DMS79 treated with DMSO at 0.1 percent for 48 hours (cell line): ENCODE measurements around the gene PRM3.

Source experiments
- DNase-seq: peaks from one replicate; lab custom pipeline; 2025; lab: John Stamatoyannopoulos, UW

The PRM3 gene

DNA sequence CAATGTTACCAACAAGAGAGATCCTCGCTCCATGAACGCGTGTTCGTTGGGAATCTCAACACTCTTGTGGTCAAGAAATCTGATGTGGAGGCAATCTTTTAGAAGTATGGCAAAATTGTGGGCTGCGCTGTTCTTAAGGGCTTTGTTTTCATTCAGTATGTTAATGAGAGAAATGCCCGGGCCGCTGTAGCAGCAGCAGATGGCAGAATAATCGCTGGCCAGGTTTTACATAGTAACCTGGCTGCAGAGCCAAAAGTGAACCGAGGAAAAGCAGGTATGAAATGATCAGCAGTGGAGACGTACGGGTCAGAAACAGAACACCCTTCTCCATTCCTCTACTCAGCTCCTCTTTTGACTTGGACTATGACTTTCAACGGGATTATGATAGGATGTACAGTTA is 30.8 kb downstream of the PRM3 start:
- DNase-seq = no peak

DNA sequence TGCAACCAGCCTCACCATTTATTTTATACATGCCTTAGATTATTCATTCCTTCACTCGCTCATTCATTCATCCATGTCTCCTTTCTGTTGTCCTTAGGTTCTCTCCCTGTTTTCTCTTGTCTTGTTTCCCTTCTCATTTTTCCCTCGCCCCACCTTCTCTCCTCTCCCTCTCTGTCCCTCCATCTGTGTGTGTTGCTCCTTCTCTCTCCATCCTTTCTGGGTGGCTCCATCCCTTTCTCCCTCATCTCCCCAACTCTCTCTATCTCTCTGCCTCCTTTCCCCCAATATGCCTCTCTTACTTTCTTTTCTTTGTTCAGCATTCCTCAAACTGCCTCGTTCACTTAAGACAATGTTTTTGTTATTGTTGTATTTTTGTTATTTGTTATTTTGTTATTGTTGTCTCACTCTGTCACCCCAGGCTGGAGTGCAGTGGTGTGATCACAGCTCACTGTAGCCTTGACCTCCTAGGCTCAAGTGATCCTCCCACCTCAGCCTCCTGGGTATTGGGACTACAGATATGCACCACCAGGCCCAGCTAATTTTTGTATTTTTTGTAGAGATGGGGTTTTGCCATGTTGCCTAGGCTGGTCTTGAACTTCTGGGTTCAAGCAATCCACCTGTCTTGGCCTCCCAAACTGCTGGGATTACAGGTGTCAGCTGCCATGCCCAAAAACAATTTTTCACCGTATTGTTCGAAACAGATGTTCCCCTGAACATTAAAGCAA is 31.8 kb downstream of the PRM3 start:
- DNase-seq = no peak

DNA sequence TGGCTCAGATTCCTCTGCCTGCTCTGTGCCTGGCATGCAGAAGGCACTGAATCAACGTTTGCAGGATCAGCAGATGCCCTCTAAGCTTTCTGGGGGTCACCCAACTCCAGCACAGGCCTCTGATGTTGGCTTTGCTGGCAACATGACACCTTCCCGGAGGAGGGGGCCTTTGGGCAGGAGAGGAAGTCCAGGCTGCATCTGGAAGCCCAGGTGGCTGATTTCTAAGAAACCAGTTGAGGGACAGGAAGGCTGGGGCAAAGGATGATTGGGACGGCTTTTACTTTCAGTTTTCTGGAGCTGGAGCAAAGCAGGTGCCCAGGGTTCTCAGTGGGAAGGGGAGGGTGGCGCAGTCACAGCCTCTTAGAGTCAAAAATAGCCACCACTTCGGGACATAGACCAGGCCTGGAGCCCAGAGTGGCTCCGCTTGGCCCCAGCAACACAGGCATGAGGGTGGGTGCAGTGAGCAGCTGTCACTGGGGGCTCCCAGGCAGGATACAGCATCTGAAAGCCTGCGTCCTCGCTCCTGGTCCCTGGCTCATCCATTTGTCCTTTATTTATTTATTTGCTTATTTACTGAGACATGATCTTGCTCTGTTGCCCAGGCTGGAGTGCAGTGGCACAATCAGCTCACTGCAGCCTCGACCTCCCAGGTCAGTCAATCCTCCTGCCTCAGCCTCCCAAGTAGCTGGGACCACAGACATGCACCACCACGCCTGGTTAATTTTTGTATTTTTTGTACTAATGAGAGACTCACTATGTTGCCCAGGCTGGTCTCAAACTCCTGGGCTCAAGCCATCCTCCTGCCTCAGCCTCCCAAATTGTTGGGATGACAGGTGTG is 32.6 kb downstream of the PRM3 start:
- no peak for DNase-seq

DNA sequence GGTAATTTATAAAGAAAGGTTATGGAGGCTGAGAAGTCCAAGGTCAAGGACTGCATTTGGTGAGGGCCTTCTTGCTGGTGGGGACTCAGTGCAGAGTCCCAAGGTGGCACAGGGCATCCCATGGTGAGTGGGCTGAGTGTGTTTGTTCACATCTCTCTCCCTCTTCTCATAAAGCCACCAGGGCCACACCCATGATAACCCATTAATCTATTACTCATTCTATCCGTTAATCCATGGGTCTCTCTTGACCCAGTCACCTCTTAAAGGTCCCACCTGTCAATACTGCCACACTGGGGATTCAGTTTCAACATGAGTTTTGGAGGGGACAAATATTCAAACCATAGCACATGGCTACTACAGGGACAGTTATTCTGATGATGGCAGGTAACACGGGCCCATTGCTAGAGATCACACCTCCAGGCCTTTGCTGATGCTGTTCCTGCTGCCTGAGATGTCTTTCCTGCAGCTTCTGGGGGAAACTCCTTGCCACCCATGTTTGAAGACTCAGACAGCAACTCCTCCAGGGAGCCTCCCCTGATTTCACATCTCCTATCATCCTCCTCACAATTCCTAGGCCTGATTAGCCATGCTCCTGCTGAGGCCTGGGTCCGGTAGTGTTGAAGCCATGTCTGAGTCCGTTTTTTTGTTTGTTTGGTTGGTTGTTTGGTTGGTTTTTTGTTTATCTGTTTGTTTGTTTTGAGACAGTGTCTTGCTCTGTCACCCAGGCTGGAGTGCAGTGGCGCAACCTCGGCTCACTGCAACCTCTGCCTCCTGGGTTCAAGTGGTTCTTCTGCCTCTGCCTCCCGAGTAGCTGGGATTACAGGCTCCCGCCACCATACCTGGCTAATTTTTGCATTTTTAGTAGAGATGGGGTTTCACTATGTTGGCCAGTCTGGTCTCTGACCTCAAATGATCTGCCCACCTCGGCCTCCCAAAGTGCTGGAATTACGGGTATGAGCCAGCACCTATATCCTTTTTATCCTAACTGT is 33.5 kb downstream of the PRM3 start:
- DNase-seq = no peak

DNA sequence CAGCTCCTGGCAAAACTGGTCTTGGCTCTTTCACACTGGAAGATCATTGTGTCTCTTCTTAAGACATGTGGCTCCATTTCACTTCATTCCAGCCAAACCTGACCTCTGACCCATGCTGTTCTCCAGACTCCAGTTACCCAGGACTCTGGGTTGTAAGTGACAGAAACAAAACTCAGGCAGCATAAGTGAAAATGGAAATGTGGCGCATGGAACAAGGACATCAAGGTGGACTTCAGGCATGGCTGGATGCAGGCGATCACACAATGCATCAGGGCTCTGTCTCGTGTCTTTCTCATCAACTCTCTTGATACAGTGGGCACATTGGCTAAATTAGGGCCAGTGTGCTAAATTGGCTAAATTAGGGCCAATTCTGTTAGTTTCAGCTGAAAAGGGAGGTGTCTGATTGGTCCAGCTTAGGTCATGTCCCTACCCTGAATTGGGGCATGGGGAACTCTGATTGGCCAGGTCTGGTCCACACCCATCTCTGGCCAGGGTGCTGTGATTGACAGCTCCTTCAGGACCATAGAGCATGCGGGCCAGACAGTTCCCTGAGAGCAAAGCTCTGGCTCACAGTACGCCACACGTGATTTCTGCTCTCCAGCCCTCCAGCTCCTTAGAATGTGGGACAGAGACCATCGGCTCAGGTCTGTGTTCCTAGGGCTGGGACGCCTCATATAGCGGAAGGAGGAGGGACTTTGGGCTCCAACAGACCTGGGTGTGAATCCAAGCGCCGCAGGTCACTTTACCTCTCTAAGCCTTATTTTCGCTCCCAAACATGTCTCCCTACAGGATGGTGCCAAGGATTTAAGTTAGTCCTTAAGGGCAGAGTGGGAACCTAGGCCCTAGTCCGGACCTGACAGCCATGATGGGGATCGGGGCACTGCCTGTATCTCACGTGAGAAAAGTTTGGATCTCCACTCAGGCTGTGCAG is 34.9 kb downstream of the PRM3 start:
- DNase-seq = no peak

DNA sequence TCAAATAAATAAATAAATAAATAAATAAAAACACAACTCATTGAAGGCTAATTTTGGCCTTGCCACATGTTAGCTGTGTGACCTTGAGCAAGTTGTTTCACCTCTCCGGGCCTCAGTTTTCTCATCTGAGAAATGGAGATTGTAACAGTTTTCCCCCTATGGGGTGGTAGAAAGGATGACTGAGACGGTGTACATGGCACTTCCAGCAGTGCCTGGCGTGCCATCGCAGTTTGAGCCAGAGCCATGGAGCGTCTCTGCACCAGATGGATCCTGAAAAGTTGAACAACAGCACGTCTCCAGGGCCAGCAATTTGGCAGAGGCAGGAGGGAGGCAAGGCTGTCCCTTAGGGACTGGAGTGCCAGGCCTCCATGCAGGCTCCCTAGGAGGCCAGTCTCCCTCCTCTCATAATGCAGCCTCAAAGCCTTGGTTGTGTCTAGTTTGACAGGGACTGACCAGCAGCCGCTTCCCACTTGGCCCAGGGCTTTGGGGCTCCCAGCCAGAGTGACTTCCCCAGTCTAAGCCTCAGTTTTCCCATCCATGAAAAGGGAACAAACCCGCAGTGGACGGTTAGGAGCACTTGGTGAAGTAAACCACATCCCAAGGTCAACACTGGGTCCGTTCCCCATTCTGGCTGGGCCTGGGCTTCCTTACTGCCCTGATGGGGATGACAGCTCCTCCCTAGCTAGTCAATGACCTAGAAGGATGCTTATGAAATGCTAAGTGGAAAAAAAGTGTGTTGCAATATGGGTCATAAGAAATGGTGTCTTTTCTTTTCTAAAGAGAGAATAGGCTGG is 36.8 kb downstream of the PRM3 start:
- DNase-seq = no peak

DNA sequence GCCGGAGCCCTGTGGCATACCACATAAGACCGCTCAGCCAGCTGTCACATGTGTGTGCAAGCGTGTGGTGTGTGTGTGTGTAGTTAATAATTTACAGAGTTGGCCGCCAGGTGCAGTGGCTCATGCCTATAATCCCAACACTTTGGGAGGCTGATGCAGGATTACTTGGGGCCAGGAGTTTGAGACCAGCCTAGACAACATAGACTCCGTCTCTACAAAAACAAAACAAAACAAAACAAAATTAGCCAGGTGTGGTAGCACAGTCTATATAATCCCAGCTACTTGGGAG is 37.8 kb downstream of the PRM3 start:
- DNase-seq = no peak

DNA sequence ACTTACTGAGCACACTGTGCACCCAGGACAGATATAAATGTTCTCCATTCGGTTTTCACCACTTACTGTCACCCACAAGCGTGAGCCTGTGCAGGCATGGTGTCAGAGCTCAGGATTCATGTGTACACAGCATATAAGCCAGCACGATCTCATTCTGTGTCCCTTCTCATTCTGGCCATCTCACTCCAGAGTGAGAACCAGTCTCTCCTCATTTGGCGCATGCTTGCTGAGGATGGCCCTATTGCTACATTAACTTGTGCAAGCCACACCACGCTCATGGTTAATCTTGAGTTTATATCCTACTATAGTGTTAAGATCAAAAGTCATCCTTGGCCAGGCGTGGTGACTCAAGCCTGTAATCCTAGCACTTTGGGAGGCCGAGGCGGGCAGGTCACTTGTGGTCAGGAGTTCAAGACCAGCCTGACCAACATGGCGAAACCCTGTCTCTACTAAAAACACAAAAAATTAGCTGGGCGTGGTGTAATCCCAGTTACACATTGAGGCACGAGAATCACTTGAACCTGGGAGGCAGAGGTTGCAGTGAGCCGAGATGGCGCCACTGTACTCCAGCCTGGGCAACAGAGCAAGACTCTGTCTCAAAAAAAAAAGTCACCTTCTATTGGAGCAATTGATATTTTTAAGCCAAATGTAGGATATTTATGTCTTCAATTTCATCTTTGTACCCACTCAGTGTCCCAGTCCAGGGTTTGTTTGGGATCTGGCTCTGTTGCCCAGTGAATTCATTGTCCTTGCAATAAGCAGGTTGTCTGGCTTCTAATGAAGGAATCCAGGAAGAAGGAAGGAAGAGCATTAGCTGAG is 38.3 kb downstream of the PRM3 start:
- no peak for DNase-seq

DNA sequence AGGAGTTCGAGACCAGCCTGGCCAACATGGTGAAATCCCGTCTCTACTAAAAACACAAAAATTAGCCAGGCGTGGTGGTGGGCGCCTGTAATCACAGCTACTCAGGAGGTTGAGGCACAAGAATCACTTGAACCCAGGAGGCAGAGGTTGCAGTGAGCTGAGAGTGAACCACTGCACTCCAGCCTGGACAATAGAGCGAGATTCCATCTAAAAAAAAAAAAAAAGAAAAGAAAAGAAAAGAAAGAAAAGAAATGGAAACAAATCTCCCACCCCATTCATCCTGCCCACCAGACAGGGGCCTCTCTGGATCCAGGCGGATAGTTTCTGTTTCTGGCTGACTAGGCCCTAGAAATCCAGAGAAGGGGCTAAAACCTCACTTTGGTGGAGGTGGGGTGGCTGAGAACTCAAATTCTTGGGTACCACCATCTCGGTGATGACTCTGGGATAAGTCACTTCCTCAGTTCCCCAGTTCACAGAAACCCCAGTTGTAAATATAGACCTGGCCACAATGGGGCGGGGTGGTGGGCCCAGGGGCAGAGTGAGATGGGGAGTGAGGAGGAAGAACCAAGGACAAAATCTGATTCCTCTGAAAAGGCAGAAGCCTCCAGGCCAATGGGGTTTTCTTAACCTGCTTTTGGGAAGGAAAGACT is 39.6 kb downstream of the PRM3 start:
- DNase-seq = no peak

DNA sequence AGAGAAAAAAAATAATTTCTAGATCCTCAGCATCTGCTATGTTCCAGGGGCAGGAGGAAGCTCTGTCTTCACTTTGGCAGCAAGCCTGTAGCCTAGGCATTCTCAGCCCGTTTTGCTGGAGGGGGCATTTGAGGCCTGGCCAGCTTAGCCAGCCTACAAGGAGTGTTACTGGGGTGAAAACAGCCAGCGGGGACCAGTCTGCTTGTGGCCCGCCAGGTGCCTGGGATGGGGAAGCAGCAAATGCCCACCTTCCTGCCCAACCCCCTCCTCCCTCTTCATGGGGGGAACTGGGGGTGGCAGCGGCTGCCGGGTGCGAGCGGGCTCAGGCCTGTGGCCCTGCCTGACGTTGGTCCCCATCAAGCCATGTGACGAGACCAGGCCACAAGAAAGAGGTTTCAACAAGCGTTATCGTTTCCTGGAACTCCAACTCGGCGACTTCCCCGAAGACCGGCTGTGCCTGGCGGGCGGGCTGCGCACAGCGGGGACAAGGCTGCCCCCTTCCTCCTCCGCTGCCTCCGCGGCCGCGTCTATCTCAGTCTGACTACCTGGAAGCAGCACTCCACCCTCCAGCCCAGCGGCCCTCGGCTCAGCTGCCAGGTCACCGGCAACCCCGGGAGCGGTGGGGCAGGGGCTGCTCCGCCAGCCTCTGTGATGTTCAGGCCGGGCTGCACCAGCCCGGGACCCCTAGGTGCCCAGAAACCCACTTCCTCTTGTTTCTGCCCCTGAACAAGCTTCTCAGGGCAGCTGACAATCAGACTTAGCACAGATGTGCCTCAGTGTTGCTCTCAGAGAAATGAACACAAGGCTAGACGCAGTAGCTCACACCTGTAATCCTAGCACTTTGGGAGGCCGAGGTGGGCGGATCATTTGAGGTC is 40.3 kb downstream of the PRM3 start:
- no peak for DNase-seq

DNA sequence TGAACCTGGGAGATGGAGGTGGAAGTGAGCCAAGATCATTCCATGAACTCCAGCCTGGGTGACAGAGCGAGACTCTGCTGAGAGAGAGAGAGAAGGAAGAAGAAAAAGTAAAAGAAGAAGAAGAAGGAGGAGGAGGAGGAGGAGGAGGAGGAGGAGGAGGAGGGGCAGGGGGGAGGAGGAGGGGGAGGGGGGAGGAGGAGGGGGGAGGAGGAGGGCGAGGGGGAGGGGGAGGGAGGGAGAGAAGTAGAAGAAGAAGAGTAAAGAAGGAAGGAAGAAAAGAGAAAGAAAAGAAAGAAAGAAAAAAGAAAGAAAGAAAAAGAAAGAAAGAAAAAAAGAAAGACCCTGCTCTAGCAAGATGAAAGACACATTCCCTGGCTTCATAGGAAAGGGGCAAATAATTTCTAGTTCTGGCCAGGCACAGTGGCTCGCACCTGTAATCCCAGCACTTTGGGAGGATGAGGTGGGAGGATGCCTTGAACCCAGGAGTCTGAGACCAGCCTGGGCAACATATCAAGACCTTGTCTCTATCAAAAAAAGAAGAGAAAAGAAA is 41.1 kb downstream of the PRM3 start:
- DNase-seq = no peak

DNA sequence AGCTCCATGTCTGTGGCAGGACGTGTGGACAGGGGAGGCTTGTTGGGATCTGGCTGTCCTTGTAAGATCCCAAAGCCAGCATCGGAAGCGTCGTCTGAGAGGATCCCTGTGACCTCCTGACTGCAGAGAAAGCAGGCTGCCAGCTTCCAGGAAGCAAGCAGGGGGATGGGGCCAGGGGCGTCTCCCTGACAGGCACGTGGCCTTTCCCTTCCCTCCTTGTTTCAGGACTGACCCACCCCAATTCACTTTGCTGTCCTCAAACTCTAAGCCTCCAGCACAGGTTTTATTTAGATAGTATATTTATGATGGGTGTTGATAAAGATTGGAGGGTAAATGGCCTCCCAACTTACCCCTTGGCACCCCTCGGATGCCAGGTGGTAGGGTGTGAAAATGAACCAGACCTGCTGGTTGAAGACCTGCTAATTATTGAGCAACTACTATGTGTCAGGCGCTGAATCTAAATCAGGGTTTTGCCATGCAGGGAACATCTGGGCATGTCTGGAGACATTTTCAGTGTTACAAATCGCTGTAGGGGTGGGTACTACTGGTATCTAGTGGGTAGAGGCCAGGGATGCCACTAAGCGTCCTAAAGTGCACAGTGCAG is 42.0 kb downstream of the PRM3 start:
- no peak for DNase-seq

DNA sequence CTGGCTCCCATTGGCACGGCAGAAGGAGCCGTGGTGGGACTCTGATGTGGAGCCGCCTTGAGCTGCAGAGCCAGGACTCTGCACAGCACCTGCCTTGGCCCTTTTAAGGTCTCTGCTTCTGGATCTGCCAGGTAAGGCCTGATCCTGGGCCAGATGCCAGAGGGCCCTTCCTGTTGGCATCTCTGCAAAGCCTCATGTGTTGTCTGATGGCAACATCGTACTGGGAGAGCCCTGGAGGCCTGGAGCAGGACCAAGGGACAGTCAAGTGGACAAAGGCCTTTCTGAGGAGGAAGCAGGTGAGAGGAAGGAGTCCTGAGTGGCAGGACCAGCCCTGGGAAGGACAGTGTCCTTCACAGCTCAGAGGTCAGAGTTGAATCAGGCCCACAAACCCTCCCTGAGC is 43.5 kb downstream of the PRM3 start:
- no peak for DNase-seq

DNA sequence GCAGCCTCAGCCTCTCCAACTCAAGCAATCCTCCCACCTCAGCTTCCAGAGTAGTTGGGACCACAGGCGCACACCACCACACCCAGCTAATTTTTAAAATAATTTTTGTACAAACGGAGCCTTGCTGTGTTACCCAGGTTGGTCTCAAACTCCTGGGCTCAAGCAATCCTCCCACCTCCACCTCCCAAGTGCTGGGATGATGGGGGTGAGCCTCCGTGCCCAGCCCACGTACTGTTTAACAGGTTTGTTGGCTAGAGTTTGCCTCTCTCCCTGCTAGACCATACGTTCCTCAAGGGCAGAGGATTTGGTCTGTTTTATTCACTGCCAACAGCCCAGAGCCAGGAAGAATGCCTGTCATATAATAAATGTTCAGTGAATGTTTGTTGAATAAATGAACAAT is 44.0 kb downstream of the PRM3 start:
- no peak for DNase-seq

DNA sequence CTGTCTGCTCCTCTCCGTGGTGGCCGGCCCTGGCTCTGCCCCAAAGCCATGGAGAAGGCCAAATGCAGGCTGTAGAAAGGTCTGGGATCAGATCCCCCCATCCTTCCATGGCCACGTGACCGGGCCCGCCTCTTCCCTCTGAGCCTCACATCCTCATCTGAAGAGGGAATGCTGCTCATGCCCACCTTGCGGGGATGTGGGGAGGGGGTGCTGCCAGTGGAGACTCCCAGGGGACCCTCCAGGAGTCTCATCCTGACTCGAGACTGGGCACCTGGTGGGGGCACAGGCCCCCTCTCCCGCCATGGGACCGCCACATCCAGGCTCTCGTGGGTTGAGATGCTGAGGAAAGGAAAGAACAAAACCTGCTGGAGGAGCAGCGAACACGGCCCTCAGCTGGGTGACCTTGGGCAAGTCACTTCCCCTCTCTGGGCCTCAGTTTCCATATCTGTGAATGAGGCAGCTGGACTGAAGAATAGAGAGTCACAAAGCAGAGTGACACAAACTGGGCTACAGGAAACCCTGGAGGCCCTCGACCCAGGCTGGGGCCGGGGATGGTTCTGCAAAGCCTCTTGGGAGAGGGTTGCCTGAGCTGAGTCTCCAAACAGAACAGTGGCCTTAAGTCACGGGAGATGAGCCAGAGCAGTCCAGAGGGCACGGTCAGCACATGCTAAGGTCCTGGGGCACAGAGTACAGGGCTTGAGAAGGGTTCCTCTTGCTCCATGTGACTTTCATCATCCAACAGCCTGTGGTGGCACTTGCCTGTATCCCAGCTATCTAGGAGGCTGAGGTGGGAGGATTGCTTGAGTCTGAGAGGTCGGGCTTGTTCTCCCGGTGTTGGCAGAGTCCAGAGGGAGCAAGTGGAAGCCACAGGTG is 47.5 kb downstream of the PRM3 start:
- DNase-seq = no peak

DNA sequence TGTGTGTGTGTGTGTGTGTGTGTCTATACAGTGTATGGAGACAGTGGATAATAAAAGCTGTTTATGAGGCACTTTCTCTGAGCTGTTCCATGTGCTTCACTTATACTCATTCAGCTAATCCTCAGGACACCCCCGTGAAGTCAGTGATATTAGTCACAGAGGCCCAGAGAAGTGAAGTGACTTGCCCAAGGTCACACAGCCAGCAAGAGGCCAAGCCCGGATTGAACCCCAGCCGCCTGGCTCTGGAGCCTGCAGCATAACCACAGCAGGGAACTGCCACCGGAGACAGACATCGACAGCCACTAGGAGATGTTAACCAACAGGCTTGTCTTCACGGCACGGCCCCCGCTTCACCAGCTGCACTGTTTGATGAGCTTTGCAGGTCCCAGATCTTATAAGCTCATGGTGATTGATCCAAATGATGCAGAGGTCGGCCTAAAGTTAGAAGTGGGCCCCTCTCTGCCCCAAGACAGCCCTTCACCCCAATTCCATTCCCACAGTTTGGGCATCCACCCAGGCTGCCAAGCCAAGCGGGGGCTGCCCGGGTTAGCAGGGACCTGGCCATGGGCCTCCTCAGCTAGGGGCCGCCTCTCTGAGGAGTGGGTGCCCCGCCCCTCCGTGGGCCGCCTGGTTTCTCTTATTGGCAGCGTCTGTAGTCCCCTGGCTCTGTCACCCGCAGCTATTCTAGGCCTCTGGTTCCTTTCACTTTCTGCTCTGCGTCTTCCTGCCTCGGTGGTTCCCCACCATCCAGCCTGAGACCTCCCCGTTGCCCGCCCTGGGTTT is 48.3 kb downstream of the PRM3 start:
- no peak for DNase-seq
